NCI-H446 (cell line): ENCODE results near the gene IQCN.
A peak's percentile ranks its signal among the peaks of the same experiment; 100 is the strongest.

ENCODE experiments used
- DNase-seq, 2 experiments: peaks; one replicate each; lab custom pipeline; 2025; lab: John Stamatoyannopoulos, UW

IQCN gene

DNA sequence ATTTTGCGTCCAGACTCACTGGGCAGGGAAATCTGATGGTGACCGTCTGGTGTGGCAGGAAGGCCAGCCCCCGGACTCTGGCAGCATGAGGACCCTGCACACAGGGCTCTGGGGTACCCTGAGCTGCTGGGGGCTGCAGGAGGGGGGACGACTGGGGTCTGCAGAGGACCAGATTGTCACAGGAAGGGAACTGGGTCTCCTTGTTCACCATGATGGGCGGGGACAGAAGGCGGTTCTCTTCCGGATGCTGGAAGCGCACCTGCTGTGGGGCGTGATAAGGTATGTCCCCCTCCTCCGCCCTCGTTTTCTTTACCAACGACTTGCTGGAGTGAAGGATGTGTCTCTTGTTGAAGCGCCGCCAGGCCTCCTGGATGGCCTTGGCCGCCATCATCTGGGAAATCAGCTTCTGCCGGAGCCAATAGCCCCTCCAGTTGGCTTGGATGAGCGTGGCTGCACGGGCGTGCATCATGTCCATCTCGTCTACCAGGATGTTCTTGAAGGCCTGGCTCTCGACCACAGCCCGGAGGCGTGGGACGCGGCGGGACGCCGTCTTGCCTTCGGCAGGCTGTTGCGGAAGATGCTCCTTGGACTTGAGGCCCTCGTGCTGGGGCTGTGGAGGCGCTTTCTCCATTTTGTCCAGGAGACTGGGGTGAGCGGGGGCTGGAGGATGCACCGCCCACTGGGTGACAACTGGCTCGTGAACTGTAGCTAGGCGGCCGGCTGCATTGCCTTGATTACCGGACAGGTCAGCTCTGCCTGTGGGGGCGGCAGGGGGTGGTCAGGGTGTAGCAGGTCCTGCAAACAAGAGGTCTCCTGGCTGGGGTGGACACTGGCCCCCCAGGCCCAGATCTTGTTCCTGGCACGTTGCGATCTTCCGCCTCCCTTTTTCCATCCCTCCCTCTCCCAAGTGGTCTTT is 7.2 kb downstream of the IQCN start:
- no peak for DNase-seq

GRCh38 chr19:18265582-18265981 is 8.7 kb downstream of the IQCN start:
- DNase-seq = no peak

- DNase-seq = no peak
Measured at GRCh38 chr19:18264971-18265540, 9.2 kb downstream of the IQCN start.

- no peak for DNase-seq
Measured at GRCh38 chr19:18264137-18264854, 10.0 kb downstream of the IQCN start.

GRCh38 chr19:18263324-18264136 is 10.7 kb downstream of the IQCN start:
- no peak for DNase-seq

DNA sequence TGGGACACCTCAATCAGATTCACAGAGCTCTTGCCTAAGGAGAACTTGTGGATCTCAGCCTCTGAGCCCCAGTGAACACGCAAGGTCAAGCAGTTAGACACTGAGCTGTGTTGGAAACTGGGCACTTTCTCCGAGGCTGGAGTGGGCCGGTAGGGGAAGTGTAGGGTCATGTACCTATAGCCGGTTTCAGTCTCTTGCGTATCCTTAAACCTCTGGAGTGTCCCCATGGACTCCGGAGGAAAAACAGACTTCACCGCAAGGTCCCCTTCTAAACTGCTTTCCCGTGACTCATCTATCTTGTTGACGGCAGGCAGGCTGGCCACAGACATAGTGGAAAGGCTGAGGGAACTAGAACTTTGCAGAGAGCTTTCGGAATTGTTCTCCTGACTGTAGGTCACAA is 11.3 kb downstream of the IQCN start:
- DNase-seq = no peak

DNA sequence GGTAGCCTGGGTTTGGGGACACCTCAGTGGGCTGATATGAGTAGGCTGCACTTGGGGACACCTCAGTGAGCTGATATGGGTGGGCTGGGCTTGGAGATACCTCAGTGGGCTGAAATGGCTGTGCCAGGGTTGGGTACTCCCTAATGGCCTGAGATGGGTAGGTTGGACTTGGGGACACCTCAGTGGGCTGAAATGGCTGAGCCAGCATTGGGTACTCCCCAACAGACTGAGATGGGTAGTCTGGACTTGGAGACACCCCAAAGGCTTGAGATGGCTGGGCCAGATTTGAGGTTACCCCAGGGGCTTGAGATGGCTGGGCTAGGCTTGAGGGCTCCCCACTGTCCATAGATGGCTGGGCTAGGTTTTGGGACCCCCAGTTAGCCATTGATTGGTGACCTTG is 12.1 kb downstream of the IQCN start:
- no peak for DNase-seq

- no peak for DNase-seq
Measured at GRCh38 chr19:18261474-18261873, 12.8 kb downstream of the IQCN start.

DNA sequence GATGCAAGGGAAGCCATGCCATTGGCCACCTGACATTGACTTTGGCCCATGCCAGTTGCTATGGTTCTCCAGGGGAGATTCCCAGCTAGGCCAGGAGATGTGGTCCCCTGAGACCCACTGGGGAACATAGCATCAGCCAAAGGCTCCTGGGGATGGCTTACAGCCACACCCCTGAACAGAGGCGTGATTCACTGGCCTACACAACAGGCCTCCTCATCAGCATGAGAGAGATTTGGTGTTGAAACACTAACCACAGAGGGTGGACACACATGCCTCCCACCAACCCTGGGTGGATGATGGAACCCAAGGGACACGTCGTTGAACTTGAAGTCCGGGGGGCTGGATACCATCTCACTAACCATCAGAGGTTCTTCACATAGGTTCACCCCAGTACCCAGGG is 14.4 kb downstream of the IQCN start:
- DNase-seq = no peak

DNA sequence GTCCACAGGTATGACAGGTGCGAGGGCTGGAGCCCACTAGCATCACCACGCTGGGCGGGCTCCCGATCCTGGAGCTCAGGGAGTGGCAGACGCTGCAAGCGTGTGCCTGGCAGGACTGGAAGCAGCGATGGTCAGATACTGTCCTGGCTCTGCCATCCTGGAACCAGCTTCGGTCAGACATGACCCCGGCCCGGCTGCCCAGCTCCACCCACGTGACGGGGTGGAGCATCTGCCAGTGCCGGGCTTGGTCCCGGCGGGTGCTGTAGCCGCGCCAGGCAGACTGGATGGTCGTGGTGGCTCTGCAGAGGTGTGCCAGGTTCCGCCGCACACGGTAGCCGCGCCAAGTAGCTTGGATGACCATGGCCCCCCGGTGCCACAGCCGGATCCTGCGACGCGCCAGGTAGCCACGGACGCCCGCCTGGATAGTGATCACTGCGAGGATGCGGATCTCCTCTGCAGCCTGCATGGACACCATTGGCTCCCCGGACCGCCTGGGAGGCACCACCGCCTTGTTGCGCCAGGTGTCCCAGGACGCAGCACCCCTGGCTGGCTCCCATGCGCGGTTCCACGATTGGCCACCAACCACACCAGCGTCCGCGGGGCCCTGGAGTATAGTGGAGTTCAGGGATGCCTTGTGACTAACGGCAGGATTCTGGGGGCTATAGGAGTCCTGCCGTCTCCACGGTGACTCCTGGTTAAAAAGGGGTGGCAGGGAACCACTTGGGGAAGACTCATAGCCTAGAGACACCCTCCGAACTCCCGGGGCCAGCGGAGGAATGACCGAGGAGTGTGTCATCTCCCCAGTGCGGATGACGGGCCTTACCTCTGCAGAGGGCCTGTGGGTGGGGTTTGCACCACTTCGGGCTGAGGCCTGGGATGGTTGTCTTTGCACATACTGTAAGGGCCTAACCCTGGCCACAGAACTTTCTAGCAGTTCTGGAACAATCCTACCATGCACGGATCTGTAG is 16.5 kb downstream of the IQCN start:
- DNase-seq = no peak

DNA sequence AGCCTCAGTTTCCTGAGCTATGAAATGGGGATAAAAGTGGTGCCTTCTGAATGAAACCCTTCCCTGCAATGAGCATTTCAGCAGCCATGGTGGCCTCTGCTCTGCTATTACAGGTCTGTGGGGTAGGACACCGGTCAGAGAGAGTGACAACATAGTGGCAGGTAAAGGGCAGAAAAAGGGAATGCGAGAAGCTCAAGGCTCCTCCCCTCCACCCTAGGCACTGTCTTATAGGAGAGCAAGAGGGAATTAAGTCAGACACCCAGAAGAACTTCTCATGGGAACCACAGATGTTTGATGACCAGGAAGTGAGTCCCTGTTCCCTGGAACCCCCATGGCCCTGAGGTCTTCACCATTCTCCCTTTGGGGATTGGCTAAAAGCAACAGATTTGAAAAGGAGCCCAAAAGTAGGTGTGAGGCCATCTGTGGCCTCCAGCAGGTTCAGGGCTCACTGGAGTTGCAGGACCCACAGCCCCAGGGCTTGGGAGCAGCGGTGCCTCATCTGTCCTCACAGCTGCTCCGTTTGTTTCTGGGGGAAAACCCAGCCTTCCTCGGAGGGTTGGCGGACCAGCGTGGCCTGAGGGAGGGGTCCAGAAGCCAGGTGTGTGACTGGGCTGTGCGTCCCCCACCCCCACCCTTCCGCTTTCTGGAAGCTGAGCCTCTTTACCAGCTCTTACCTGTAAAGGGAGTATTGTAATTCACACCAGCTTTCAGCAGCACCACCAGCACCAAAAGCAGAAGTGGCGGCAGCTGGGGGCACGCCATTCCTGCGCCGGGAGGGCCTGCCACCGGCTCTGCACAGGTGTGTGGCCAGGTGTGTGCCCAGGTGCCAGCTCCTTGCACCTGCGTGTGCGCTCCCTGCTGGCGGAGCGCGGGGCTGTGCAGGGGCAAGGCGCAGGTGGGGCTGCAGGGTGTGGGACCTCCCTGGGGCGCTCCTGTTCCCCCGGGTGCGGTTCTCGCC is 19.4 kb downstream of the IQCN start:
- no peak for DNase-seq

DNA sequence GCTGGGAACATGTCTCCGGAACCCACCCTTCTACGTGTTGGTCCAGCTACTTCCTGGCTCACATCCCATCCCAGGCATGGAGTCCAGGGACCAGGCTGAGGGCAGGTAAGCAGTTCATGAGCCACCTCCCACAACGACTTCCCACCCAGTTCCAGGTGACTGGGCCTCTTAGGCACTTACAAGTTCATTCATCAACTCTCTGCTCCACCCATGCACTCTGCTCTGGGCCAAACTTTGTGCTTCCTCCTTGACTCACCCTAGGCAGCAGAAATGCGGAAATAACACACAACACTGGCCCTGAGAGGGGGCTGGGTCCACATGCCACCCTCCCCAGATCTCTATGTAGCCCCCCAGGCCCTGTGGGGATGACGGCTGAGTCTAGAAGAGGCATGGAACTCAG is 20.5 kb downstream of the IQCN start:
- DNase-seq = no peak

DNA sequence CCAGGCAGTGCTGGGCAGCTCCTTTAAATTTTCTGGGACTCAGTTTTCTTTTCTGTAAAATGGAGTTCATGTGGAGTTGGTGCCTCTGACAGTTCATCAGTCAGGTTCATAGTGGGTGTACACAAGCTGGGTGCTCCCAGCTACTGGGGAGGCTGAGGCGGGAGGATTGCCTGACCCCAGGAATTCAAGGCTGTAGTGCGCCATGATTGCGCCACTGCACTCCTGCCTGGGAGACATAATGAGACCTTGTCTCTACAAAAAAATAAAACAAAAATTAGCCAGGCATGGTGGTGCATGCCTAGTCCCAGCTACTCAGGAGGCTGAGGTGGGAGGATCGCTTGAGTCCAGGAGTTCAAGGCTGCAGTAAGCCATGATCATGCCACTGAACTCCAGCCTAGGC is 21.1 kb downstream of the IQCN start:
- DNase-seq = no peak

GRCh38 chr19:18252370-18252717 is 21.9 kb downstream of the IQCN start:
- no peak for DNase-seq

GRCh38 chr19:18251587-18252369 is 22.5 kb downstream of the IQCN start:
- peak; percentile 78 to 80 for DNase-seq

DNA sequence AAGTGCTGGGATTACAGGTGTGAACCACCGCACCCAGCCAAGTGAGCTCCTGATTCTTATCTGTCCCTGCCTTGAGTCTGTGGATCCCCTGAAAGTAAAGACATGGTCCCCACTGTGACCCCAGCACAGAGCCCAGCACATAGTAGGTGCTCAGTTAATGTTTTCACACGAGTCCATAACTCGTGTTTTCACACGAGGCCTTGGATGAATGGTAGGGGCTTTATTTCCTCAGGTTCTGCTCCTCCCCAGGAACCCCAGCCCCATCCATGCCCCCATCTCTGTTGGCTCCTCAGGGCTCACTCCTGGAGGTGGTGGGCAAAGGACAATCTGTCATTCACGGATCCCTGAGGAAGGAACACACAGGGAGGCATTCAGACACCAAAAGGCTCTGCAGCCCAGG is 24.4 kb downstream of the IQCN start:
- DNase-seq = no peak

- no peak for DNase-seq
Measured at GRCh38 chr19:18245297-18245696, 29.0 kb downstream of the IQCN start.

DNA sequence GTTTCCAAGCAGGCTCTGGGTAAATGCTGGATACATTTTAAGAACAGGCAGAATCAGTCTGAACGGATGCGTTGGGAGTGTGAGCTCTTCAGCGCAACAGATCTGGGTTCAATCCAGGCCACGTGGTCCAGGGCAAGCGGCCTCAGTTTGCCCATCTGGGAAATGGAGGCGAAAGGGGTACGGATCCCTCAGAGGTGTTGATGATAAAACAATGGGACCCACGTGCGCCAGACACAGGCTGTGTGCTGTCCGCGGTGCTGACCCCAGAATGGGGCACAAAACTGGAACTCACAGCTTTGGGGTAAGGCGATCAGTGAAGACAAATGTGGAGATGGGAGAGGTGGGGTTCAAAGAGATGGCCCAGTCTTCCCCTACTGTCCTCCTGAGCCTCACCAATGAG is 34.9 kb downstream of the IQCN start:
- no peak for DNase-seq

DNA sequence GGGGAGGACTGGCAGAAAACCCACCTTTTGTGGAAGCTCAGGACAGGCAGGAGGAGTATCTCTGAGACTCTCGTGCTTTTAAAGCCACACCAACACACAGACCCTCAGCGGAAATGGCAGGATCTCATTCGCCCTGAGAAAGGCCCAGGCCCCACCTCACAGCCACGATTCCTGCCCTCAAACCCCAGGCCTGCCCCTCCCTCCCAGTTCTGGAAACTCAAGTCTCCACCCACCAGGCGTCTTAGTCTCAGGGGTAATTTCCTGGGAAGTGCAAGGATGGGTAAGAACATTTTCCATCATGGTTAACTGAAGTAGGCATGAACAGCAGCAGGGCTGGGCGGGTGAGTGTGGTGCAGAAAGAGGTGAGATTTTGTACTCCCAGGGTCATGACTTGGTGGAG is 40.1 kb downstream of the IQCN start:
- no peak for DNase-seq
